ENCODE results near the gene FAM222B.

The FAM222B gene

GRCh38 chr17:28710861-28711722, 131.5 kb downstream of the FAM222B start:
- peak; percentile 54 to 87 for DNase-seq

- DNase-seq: no peak
These were observed 135.3 kb downstream of the FAM222B start for GRCh38 chr17:28707339-28707720.

DNA sequence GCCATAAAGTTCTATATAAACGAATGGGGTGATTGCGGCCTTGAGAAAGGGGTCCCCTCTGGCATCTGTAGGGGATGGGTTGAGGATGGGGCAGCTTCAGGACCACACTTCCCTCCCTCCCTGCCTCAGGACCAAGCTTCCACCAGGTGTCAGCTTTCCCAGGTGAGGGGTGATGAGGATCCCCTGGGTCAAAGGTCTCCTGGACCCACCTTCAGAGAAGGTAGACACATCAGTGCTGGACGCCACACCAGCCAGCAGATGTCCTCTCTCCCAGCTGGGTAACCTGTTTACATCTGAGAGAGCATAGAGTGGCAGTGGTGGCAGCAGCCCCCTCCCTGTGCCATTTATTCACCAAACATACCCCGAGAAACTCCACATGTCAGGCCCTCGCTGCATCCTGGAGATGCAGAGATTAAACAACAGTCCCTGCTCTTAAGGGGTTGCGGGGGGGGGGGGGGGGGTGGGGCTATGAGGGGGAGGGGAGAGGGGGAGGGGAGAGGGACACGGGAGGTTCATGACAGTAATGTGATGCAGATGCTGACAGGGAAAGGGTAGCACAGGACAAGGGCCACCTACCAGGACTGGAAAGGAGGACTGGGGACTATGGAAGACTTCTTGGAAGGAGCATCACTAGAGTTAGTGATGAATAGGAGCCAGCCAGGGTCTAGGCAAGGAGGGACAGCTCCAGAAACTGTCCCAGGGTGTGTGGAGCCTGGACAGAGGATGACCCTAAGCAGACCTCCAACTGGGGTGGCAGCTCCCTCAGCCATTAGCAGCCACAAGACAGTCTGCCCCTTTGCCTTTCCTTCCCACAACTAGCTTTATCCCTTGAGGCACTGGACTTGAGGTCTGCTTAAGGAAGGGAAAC, 135.9 kb downstream of the FAM222B start:
- no peak for DNase-seq

All from SW 1271 (cell line).